A549 (cell line): ENCODE data around the gene CDX2. TPM values are rescaled to one million over a fixed set of nuclear protein-coding genes. Genes with fewer than 3 reads are reported as not detected.

ENCODE experiments used
- ATAC-seq, 2 experiments: fragments of 200-7000 bp in 1 of 2; fragments of >200 bp in 1 of 2; cut with Nextera tagmentation in 1 of 2; cut with Tn5 transposase in 1 of 2; 3 replicates each; pipeline versions ENCODE4 v1.8.0 to v1.9.1; 2018 to 2020; ENCODE audit warnings: mild to moderate bottlenecking in 1 of 2, moderate library complexity in 1 of 2
- CTCF ChIA-PET: fragments of 300-600 bp; sonication (Branson Sonifier 250); formaldehyde crosslinking; extraction: SDS; loops from one replicate; lab custom pipeline; 2021; ENCODE audit warnings: antibody characterized with exemption, inconsistent platforms; lab: Yijun Ruan, JAX
- POLR2A ChIA-PET: fragments of 350-600 bp; formaldehyde crosslinking; extraction: SDS; loops from one replicate; lab custom pipeline; 2021; ENCODE audit warnings: antibody characterized with exemption, inconsistent platforms; lab: Yijun Ruan, JAX
- DNase-seq, 2 experiments: peaks; one replicate each; pipeline versions ENCODE4 v3.0.0 to v3.0.0-alpha.2; 2011 to 2016; ENCODE audit warnings: low read depth in 1 of 2, low spot score in 1 of 2
- FAIRE-seq: peaks from 2 replicates; lab custom pipeline; 2011; peaks lifted over from hg19 to GRCh38; lab: Jason Lieb, UNC
- H3K27ac ChIP-seq, 2 experiments: fragments of >200 bp; sonication (Bioruptor Twin); formaldehyde crosslinking; 3 replicates each; pipeline ENCODE4 v1.5.1; 2016 to 2017
- H3K4me1 ChIP-seq: fragments of >200 bp; sonication (Bioruptor Twin); formaldehyde crosslinking; 3 replicates; pipeline ENCODE4 v1.6.1; 2016
- H3K4me2 ChIP-seq: fragments of >200 bp; sonication (Bioruptor Twin); formaldehyde crosslinking; 3 replicates; pipeline ENCODE4 v1.6.1; 2016
- H3K4me3 ChIP-seq: fragments of >200 bp; sonication (Bioruptor Twin); formaldehyde crosslinking; 3 replicates; pipeline ENCODE4 v1.5.1; 2016
- H3K9me3 ChIP-seq: fragments of >200 bp; sonication (Bioruptor Twin); formaldehyde crosslinking; 3 replicates; pipeline ENCODE4 v1.6.1; 2016
- ATOH8 ChIP-seq: fragments of 250-450 bp; sonication (Bioruptor Pico); IDR thresholded peaks from 2 replicates; pipeline ENCODE4 v1.5.0; 2020; ENCODE audit warnings: low read depth, mild to moderate bottlenecking, moderate library complexity
- BHLHE40 ChIP-seq: IDR thresholded peaks from 2 replicates; pipeline ENCODE4 v1.6.1; 2012; ENCODE audit warnings: low read depth, low read length, inconsistent platforms
- CBX2 ChIP-seq: fragments of 200-600 bp; sonication (generic); IDR thresholded peaks from 2 replicates; pipeline ENCODE4 v1.6.1; 2016; ENCODE audit warnings: low read depth, mild to moderate bottlenecking, borderline replicate concordance
- CHD2 ChIP-seq: fragments of 150-350 bp; IDR thresholded peaks from 2 replicates; pipeline ENCODE4 v1.6.1; 2014; ENCODE audit warnings: low read length; ENCODE audit not compliant: partially characterized antibody
- E2F6 ChIP-seq: IDR thresholded peaks from 2 replicates; pipeline ENCODE4 v1.6.1; 2012; ENCODE audit warnings: low read depth, borderline replicate concordance
- EP300 ChIP-seq, 2 experiments: fragments of >200 bp; sonication (Bioruptor Twin); formaldehyde crosslinking; IDR thresholded peaks; 2 replicates in 1 of 2; 3 replicates in 1 of 2; pipeline ENCODE4 v1.6.1; 2016 to 2017
- FOSL2 ChIP-seq, 2 experiments: fragments of 450-650 bp in 1 of 2; fragments of >200 bp in 1 of 2; sonication (Bioruptor Twin) in 1 of 2; formaldehyde crosslinking; IDR thresholded peaks; 2 replicates each; pipeline versions ENCODE4 v1.5.0 to v1.6.1; 2016 to 2020; ENCODE audit warnings: mild to moderate bottlenecking in 1 of 2, moderate library complexity in 1 of 2
- GATA3 ChIP-seq: IDR thresholded peaks from 2 replicates; pipeline ENCODE4 v1.6.1; 2012; ENCODE audit warnings: borderline replicate concordance
- HDAC2 ChIP-seq: fragments of 200-600 bp; sonication (generic); IDR thresholded peaks from 2 replicates; pipeline ENCODE4 v1.6.1; 2016
- HOXA7 ChIP-seq: fragments of 250-450 bp; sonication (Bioruptor Pico); IDR thresholded peaks from 2 replicates; pipeline ENCODE4 v1.5.0; 2020; ENCODE audit warnings: mild to moderate bottlenecking, moderate library complexity
- HOXB13 ChIP-seq: fragments of 250-450 bp; sonication (Bioruptor Pico); IDR thresholded peaks from 2 replicates; pipeline ENCODE4 v1.5.0; 2020; ENCODE audit warnings: low read depth, mild to moderate bottlenecking, moderate library complexity
- JUN ChIP-seq, 2 experiments: fragments of >200 bp; sonication (Bioruptor Twin); formaldehyde crosslinking; IDR thresholded peaks; 2 replicates in 1 of 2; 3 replicates in 1 of 2; pipeline ENCODE4 v1.6.1; 2016 to 2017
- KDM1A ChIP-seq: fragments of 200-600 bp; sonication (generic); IDR thresholded peaks from 2 replicates; pipeline ENCODE4 v1.6.1; 2016; ENCODE audit warnings: low read depth, mild to moderate bottlenecking
- KDM5A ChIP-seq: fragments of 200-600 bp; sonication (generic); IDR thresholded peaks from 2 replicates; pipeline ENCODE4 v1.6.1; 2016; ENCODE audit warnings: antibody characterized with exemption, mild to moderate bottlenecking
- MAZ ChIP-seq: fragments of 150-350 bp; IDR thresholded peaks from 2 replicates; pipeline ENCODE4 v1.6.1; 2014; ENCODE audit warnings: antibody characterized with exemption, low read depth, low read length, borderline replicate concordance
- NR3C1 ChIP-seq: fragments of >200 bp; sonication (Bioruptor Twin); formaldehyde crosslinking; IDR thresholded peaks from 3 replicates; pipeline ENCODE4 v1.6.1; 2017
- PHF8 ChIP-seq: fragments of 200-600 bp; sonication (generic); IDR thresholded peaks from 2 replicates; pipeline ENCODE4 v1.6.1; 2016; ENCODE audit warnings: low read depth, mild to moderate bottlenecking, antibody characterized with exemption, moderate library complexity, borderline replicate concordance
- POLR2A ChIP-seq: IDR thresholded peaks from 2 replicates; pipeline ENCODE4 v1.6.1; 2012; ENCODE audit warnings: mild to moderate bottlenecking, low read length
- POLR2AphosphoS2 ChIP-seq: conservative IDR thresholded peaks from 2 replicates; pipeline ENCODE4 v1.6.1; 2012; ENCODE audit warnings: low read length, improper control_type of control experiment, inconsistent platforms
- RARB ChIP-seq: fragments of 250-450 bp; sonication (Bioruptor Pico); IDR thresholded peaks from 2 replicates; pipeline ENCODE4 v1.8.0; 2021; ENCODE audit warnings: mild to moderate bottlenecking, moderate library complexity
- TFCP2L1 ChIP-seq: fragments of 250-450 bp; sonication (Bioruptor Pico); IDR thresholded peaks from 2 replicates; pipeline ENCODE4 v1.5.0; 2021; ENCODE audit warnings: mild to moderate bottlenecking
- ZFP36 ChIP-seq: fragments of 450-650 bp; IDR thresholded peaks from 2 replicates; pipeline ENCODE4 v1.6.1; 2014; ENCODE audit warnings: borderline replicate concordance; ENCODE audit not compliant: partially characterized antibody
- ZSCAN20 ChIP-seq: fragments of 250-450 bp; sonication (Bioruptor Pico); IDR thresholded peaks from 2 replicates; pipeline ENCODE4 v1.8.0; 2022; ENCODE audit warnings: mild to moderate bottlenecking, moderate library complexity
- WGBS: methylation state at CpG from one replicate; pipeline ENCODE4 v1.1.6; 2017; ENCODE audit errors: missing lambda C conversion rate; 5-methylcytosine and 5-hydroxymethylcytosine counted together
- polyA plus RNA-seq, 4 experiments: library from polyadenylated mRNA; depleted of rRNA in 3 of 4; stranded (reverse); fragments of >200 nt; fragmentation: RNase III in 1 of 4; extraction: RNeasy Plus Mini Kit Qiagen cat#74134 plus additional on column Dnase treatment in 1 of 4; gene quantifications; 2 replicates in 3 of 4; 3 replicates in 1 of 4; pipeline ENCODE4 v1.2.3, GENCODE V29; 2011 to 2017
- TF ChIP-seq, protein P1 (sequence below): fragments of 450-650 bp; IDR thresholded peaks from 2 replicates; pipeline ENCODE4 v1.6.1; 2014; ENCODE audit warnings: antibody characterized with exemption
- TF ChIP-seq, protein P2 (sequence below): fragments of 250-450 bp; sonication (Bioruptor Pico); IDR thresholded peaks from 2 replicates; pipeline ENCODE4 v1.5.0; 2021; ENCODE audit warnings: mild to moderate bottlenecking, moderate library complexity, borderline replicate concordance

Gene CDX2
- polyA plus RNA-seq, 2 of the 4 experiments (the other 2 are of a cell fraction) = 0.14 to 0.19 TPM

DNA sequence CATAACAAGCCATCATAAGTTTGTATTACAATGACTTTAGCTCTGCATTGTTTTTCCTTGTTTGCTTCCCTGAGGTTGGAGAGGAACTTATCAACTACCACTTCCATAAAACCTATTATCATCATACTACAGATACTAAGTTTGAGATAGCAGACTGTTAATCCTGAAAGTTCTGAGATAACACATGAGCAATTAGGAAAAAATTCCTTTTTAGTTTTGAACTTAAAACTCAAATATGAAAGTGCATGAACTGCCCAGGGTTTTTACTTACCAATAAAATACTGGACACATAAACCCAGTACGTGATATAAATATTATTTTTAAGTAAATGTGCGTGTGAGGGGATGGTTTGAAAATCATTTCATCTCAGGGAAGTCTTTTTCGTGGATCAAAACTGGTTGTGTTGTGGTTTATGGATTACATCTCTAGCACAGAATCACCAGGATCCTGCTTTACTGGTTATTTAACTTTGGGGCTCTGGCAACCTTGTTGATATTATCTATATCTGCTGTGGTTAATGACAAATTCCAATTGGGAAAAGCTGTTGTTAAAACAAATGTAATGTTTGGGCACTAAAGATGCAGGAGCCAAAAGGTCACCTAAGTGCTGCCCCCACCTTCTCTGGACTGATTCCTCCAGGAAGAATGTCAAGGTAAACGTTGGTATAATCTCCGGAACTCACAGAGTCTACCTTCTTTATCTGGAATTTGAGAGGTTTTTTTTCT, 12.4 kb downstream of the CDX2 start:
- POLR2A ChIA-PET = no interaction called here
- H3K27ac ChIP-seq = no peak overlapping the region
- DNase-seq = no peak
- TF ChIP-seq ATOH8 (CRISPR knock-in tag) (no peak), HOXB13 (CRISPR knock-in tag) (no peak), POLR2AphosphoS2 (no peak), CBX2 (no peak), EP300 (IDR thresholded peaks at IDR 0.05) (no peak), FOSL2 (IDR thresholded peaks at IDR 0.05) (no peak), FOSL2 (CRISPR knock-in tag; IDR thresholded peaks at IDR 0.05) (no peak), KDM1A (no peak), HDAC2 (no peak)
- TF ChIP-seq, protein P1, sequence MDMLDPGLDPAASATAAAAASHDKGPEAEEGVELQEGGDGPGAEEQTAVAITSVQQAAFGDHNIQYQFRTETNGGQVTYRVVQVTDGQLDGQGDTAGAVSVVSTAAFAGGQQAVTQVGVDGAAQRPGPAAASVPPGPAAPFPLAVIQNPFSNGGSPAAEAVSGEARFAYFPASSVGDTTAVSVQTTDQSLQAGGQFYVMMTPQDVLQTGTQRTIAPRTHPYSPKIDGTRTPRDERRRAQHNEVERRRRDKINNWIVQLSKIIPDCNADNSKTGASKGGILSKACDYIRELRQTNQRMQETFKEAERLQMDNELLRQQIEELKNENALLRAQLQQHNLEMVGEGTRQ = no peak
- H3K4me3 ChIP-seq = no peak overlapping the region
- FAIRE-seq = no peak
- ATAC-seq = no peak
- no peak overlapping the region for H3K4me2 ChIP-seq
- 56% methylated on average over 5 of the region's 5 CpGs for WGBS
- H3K9me3 ChIP-seq = no peaks in the 10 kb centered on the region
- CTCF ChIA-PET = interaction anchor here (0.7 to 6.9 kb wide), 4 partner anchors 30 to 581 kb away, joined by 3 to 132 read pairs (median 4); no protein-coding TSS in a partner anchor
- peaks cover 16% of the 10 kb centered on the region for H3K4me1 ChIP-seq

DNA sequence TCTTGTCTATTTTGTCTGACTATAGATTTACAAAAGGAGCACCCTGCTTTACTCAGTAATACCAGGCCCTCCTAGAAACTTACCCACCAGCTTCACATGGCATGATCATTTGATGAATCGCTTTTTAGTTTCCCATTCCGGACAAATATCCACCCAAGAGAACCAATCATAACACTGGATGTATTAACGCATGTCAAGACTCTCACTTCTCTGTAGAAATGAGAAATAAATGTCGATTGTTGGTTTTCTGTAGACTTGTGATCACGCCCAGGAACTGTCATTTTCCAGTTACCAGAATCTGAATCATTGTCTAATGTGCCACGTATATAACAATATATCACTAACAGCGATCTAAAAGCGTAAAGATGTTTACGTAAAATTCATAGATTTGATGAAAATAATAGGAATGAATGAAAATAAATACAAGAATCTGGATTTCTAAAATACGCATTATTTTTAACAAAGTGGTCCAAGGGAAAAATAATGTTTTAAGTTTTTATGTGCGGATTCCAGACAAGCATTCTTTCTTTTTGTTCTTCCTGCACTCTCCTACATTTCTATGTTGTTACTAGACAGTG, 14.0 kb downstream of the CDX2 start:
- ChIA-PET POLR2A (interaction anchor here (0.7 to 2.0 kb wide), 6 partner anchors 13 to 972 kb away, joined by 3 to 19 read pairs (median 3); partner anchors contain the start of gene CDX2), CTCF (interaction anchor here (0.8 to 6.9 kb wide), 16 partner anchors 9 to 607 kb away, joined by 3 to 132 read pairs (median 10); partner anchors contain the start of gene CDX2)
- H3K4me3 ChIP-seq = peak overlapping the region; percentile 60
- H3K4me2 ChIP-seq = peak overlapping the region; percentile 81
- no peaks in the 10 kb centered on the region for H3K9me3 ChIP-seq
- H3K27ac ChIP-seq = peak overlapping the region; percentile 92 to 99; a peak in 5 of 6 replicates
- TF ChIP-seq ZSCAN20 (no peak), MAZ (no peak), BHLHE40 (no peak), FOSL2 (IDR thresholded peaks at IDR 0.05) (no peak), FOSL2 (CRISPR knock-in tag; IDR thresholded peaks at IDR 0.05) (no peak), KDM5A (no peak), GATA3 (no peak), ZFP36 (no peak), TFCP2L1 (CRISPR knock-in tag) (no peak), NR3C1 (no peak), RARB (CRISPR knock-in tag) (no peak), JUN (IDR thresholded peaks at IDR 0.05) (no peak)
- FAIRE-seq = no peak
- peaks cover 7% of the 10 kb centered on the region; the same call in 1 of the 3 replicates for H3K4me1 ChIP-seq
- WGBS = 89% methylated on average over 11 of the region's 11 CpGs
- ATAC-seq = no peak
- DNase-seq = no peak

- H3K27ac ChIP-seq = peak overlapping the region; percentile 92 to 99
- CTCF ChIA-PET = interaction anchor here (0.8 to 6.9 kb wide), 42 partner anchors 9 to 988 kb away, joined by 3 to 132 read pairs (median 6); partner anchors contain the start of genes CDX2 and PDX1
- H3K9me3 ChIP-seq = no peaks in the 10 kb centered on the region
- TF ChIP-seq ZFP36 (no peak), PHF8 (peak; percentile 61; the same call in 1 of the 2 replicates), POLR2A (peak; percentile 38; the same call in 1 of the 2 replicates), CHD2 (no peak), HOXA7 (CRISPR knock-in tag) (no peak), E2F6 (peak; percentile 27; the same call in 1 of the 2 replicates)
- TF ChIP-seq, protein P2, sequence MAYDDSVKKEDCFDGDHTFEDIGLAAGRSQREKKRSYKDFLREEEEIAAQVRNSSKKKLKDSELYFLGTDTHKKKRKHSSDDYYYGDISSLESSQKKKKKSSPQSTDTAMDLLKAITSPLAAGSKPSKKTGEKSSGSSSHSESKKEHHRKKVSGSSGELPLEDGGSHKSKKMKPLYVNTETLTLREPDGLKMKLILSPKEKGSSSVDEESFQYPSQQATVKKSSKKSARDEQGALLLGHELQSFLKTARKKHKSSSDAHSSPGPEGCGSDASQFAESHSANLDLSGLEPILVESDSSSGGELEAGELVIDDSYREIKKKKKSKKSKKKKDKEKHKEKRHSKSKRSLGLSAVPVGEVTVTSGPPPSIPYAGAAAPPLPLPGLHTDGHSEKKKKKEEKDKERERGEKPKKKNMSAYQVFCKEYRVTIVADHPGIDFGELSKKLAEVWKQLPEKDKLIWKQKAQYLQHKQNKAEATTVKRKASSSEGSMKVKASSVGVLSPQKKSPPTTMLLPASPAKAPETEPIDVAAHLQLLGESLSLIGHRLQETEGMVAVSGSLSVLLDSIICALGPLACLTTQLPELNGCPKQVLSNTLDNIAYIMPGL (CRISPR knock-in tag) = peak; percentile 56; the same call in 1 of the 2 replicates
- 27% methylated on average over 2 of the region's 56 CpGs for WGBS
- peak; percentile 21 to 68 for DNase-seq
- no peak for FAIRE-seq
- peak overlapping the region; percentile 60 for H3K4me3 ChIP-seq
- peak overlapping the region; percentile 81 for H3K4me2 ChIP-seq
- POLR2A ChIA-PET = interaction anchor here (0.5 to 2.0 kb wide), 10 partner anchors 14 to 971 kb away, joined by 3 to 19 read pairs (median 3); partner anchors contain the start of genes CDX2, MTIF3 and PDX1
- peaks cover 3% of the 10 kb centered on the region; the same call in 1 of the 3 replicates for H3K4me1 ChIP-seq
- ATAC-seq = peak; percentile 86 to 87
Measured at GRCh38 chr13:27954406-27954851, 14.7 kb downstream of the CDX2 start.
